ENCODE results near the gene RHNO1.

RHNO1 gene

DNA sequence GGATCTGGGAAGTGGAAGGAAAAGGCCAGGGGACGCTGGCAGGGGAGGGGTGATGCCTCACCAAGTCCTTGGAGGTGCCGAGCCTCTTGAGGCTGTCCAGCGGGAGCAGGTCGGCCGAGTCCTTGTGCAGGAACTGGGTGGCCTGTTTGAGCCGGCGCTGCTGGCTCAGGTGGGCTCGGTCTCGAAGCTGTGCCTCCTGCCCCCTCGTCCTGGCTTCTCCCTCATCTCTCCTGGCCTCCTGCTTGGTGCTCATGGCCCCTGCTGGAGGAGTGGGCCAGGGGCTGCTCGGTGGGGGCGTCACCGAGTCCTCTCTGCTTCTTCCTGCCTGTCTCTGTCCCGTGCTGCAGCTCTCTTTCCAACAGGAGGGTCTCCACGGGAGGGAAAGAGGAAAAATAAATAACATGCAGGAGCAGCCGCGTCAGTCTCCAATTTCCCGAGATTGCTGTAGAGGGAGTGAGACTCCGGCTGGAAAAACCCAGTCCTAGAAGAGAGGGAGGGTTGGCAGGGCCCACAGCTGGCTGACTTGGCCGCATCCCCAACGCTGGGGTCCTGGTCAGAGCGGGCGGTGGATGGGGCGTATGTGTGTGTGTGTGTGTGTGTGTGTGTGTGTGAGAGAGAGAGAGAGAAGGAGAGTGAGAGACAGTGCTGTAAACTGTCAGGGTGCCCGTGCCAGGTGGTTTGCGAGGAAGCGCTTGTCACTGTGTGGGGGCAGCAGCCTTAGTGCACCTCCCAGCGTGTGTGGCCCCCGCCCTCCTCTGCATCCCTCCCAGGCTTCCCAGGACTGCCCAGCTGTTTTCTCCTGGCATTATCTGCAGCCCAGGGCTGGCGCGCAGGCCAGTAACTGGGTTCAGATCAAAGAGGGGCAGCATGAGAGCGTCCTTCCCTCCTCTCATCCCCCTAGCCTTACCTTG is 42.2 kb upstream of the RHNO1 start, which contains the start of gene NRIP2:
Gene NRIP2, minus strand, starts transcription at position 455 of the 911 bp plus-strand sequence. Its CDS starts 52 bp downstream, at position 403.
- CTCF ChIA-PET: interaction anchor here (1.3 to 3.3 kb wide), 3 partner anchors 19 to 23 kb away, joined by 3 to 11 read pairs (median 4); no protein-coding TSS in a partner anchor
- POLR2A ChIA-PET: no interaction called here

DNA sequence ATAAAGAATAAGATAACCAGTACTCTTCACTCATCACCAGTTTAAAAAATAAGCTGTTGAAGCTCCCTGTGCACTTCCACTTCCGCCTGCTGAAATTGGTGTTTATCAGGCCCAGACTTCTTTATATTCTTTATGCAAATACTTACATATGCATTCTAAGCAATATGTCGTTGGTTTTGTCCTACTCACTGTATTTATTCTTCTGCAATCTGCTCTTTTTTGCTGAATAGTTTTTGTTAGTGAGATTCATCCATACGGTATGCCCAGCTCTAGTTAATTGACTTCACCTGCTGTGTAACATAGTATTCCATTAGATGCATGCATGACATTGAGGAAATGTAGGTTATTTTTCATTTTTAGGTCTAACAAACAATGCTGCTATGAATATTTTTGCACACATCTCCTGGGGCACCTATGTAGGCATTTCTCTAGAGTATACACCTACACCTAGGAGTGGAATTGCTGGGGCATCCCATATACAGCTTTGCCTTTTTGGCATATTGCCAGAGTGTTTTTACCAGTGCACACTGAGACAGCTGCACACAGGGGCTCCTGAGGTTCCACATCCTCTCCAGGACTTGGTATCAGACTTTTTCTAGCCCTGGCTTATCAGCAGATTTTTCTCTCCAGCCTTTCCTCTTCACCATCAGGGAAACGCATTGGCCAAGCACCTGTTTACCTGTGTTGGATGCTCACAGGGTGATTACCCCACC is 41.2 kb upstream of the RHNO1 start:
- CTCF ChIA-PET: interaction anchor here (1.3 to 3.3 kb wide), 5 partner anchors 10 to 22 kb away, joined by 3 to 11 read pairs (median 4); no protein-coding TSS in a partner anchor
- TF ChIP-seq, protein P1, sequence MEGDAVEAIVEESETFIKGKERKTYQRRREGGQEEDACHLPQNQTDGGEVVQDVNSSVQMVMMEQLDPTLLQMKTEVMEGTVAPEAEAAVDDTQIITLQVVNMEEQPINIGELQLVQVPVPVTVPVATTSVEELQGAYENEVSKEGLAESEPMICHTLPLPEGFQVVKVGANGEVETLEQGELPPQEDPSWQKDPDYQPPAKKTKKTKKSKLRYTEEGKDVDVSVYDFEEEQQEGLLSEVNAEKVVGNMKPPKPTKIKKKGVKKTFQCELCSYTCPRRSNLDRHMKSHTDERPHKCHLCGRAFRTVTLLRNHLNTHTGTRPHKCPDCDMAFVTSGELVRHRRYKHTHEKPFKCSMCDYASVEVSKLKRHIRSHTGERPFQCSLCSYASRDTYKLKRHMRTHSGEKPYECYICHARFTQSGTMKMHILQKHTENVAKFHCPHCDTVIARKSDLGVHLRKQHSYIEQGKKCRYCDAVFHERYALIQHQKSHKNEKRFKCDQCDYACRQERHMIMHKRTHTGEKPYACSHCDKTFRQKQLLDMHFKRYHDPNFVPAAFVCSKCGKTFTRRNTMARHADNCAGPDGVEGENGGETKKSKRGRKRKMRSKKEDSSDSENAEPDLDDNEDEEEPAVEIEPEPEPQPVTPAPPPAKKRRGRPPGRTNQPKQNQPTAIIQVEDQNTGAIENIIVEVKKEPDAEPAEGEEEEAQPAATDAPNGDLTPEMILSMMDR (IDR thresholded peaks at IDR 0.05; ENCODE audit: control extremely low read depth, extremely low read depth, low read depth, missing control alignments): no peak
- no peak for DNase-seq (ENCODE audit: extremely low spot score)
- POLR2A ChIA-PET: no interaction called here

More for the DNA sequence above, 42.2 kb upstream of the RHNO1 start, which contains the start of gene NRIP2:
- DNase-seq (ENCODE audit: extremely low spot score): no peak
- TF ChIP-seq, protein P1 (IDR thresholded peaks at IDR 0.05; ENCODE audit: control extremely low read depth, extremely low read depth, low read depth, missing control alignments): no peak

DNA sequence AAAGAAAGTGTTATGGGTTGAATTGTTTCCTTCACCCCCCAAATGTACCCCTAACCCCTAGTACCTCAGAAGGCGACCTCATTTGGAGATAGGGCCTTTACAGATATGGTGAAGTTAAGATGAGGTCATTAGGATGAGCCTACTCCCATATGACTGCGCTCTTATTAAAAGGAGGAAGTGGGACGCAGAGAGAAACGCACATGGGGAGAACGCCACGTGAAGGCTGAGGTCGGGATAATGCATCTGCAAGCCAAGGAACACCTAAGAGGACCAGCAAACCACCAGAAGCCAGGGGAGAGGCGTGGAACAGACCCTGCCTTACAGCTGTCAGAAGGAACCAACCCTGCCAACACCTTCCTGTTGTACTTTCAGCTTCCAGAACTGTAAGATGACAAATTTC is 40.4 kb upstream of the RHNO1 start:
- ChIA-PET POLR2A (no interaction called here), CTCF (interaction anchor here (1.5 to 3.3 kb wide), 4 partner anchors 9 to 22 kb away, joined by 3 to 11 read pairs (median 4); no protein-coding TSS in a partner anchor)
- no peak for DNase-seq (ENCODE audit: extremely low spot score)
- TF ChIP-seq, protein P1 (IDR thresholded peaks at IDR 0.05; ENCODE audit: control extremely low read depth, extremely low read depth, low read depth, missing control alignments): no peak

DNA sequence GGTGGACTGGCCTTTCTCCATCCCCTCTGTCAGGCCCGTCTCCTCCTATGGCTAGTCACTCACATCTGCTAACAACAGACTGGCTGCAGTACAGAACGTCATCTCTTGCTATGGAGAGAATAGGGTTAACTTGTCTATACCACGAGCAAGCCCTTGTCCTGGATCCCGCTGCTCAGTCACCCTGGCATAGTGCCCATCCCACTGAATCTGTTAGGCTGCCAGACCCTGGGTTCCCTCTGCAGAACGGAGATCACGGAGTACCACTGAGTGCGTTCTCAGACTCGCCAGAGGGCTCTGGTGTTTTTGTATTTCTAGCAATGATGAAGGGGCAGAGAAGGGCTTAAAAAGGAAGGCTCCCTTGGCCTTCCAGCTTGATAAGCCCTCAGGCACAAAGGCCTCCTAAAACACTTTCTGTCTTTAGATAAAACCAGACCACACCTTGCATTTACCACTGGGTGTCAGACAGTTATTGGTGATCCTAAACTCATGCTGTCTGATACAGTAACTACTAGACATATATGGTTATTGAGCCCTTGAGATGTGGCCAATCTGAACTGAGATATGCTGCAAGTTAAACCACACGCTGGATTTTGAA is 35.9 kb upstream of the RHNO1 start:
- DNase-seq (ENCODE audit: extremely low spot score): no peak
- TF ChIP-seq, protein P1 (IDR thresholded peaks at IDR 0.05; ENCODE audit: control extremely low read depth, extremely low read depth, low read depth, missing control alignments): no peak
- POLR2A ChIA-PET: no interaction called here
- CTCF ChIA-PET: no interaction called here

DNA sequence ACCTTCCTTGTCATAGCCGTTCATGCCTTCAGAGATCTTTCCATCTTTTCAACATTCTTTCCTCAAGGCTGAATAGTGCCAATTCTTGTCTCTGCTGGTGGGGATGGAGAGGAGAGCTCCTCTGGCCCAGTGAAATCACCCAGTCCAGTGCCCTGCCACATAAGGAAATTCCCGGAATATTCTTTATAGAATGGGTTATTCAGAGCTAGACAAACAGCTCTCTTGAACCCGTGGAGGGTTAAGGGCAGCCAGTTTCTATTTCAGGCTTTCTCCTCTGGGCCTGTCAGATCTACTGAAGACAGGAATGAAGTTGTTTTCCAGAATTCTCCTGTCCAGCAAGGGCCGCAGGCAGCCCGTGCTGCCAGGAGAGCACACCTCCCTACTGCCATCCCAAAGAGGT is 34.1 kb upstream of the RHNO1 start:
- TF ChIP-seq, protein P1 (IDR thresholded peaks at IDR 0.05; ENCODE audit: control extremely low read depth, extremely low read depth, low read depth, missing control alignments): no peak
- no peak for DNase-seq (ENCODE audit: extremely low spot score)
- ChIA-PET POLR2A (no interaction called here), CTCF (interaction anchor here (1.2 to 1.3 kb wide), 2 partner anchors 11 to 101 kb away, joined by 4 to 6 read pairs; no protein-coding TSS in a partner anchor)

- CTCF ChIA-PET: interaction anchor here (1.2 to 2.6 kb wide), 4 partner anchors 10 to 189 kb away, joined by 3 to 20 read pairs (median 6); no protein-coding TSS in a partner anchor
- TF ChIP-seq, protein P1 (IDR thresholded peaks at IDR 0.05; ENCODE audit: control extremely low read depth, extremely low read depth, low read depth, missing control alignments): no peak
- DNase-seq (ENCODE audit: extremely low spot score): no peak
- POLR2A ChIA-PET: no interaction called here
These were observed 32.2 kb upstream of the RHNO1 start for GRCh38 chr12:2844786-2845185.
